Cardiac muscle cell (in vitro differentiated cells and primary cell): ENCODE data around the gene SLIT1. TPM values are rescaled to one million over a fixed set of nuclear protein-coding genes. Genes with fewer than 3 reads are reported as not detected.

ENCODE experiments used
- DNase-seq, 2 donors: peaks; one replicate each; pipeline versions ENCODE4 v3.0.0 to v3.0.0-alpha.2; 2010 to 2017; ENCODE audit warnings: low read depth in 1 of 2, low spot score in 1 of 2
- H3K27ac ChIP-seq: fragments of 200-600 bp; sonication (generic); 2 replicates; pipeline ENCODE4 v1.5.1; 2016
- H3K27me3 ChIP-seq: fragments of 200-600 bp; sonication (generic); 2 replicates; pipeline ENCODE4 v1.6.0; 2016; ENCODE audit warnings: control low read depth
- H3K36me3 ChIP-seq: fragments of 200-600 bp; sonication (generic); 2 replicates; pipeline ENCODE4 v1.5.1; 2016; ENCODE audit warnings: control low read depth
- H3K4me1 ChIP-seq: fragments of 200-600 bp; sonication (generic); 2 replicates; pipeline ENCODE4 v1.8.1; 2017; ENCODE audit warnings: low read depth, mild to moderate bottlenecking, mixed run types
- H3K4me3 ChIP-seq: fragments of 200-600 bp; sonication (generic); 2 replicates; pipeline ENCODE4 v1.5.1; 2016; ENCODE audit warnings: mild to moderate bottlenecking
- H3K9me3 ChIP-seq: fragments of 200-600 bp; sonication (generic); 2 replicates; pipeline ENCODE4 v1.5.1; 2017; ENCODE audit warnings: low read depth, mild to moderate bottlenecking, control low read depth
- polyA plus RNA-seq: library from polyadenylated mRNA; unstranded; fragments of >200 nt; fragmentation: Nextera tagmentation; extraction: Ambion mirVana; gene quantifications from 2 replicates; pipeline ENCODE4 v1.2.1, GENCODE V29; 2016
- total RNA-seq: library from RNA; depleted of rRNA; stranded (reverse); fragments of >200 nt; gene quantifications from 2 replicates; pipeline ENCODE4 v1.2.3, GENCODE V29; 2016
- TF ChIP-seq, protein P1 (sequence below): IDR thresholded peaks from 2 replicates; pipeline ENCODE4 v1.5.1; 2012; ENCODE audit warnings: low read depth, mild to moderate bottlenecking, low read length

The SLIT1 gene
- total and polyA plus RNA-seq, 2 experiments from 2014 or later: 3.3 to 11.0 TPM

DNA sequence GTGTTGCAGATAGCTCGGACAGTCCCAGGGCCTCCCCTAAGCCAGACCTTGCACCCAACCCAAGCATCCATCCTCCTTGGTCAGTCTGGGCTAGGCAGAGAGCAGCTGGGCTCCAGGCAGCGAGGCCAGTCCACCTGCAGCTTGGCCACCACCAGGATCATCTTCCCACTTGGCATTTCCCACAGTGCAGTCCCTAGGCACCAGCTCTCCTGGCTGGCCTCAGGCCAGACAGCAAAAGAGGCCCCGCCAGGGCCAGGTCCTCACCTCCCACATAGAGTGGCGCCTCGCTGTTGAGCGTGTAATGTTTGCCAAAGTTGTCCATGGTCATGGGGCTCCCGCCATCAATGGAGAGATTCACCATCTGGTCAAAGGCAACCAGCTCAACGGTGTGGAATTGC is 182.0 kb downstream of the SLIT1 start:
- DNase-seq: no peak
- H3K27ac ChIP-seq: no peak overlapping the region
- no peaks in the 10 kb centered on the region for H3K27me3 ChIP-seq
- TF ChIP-seq, protein P1, sequence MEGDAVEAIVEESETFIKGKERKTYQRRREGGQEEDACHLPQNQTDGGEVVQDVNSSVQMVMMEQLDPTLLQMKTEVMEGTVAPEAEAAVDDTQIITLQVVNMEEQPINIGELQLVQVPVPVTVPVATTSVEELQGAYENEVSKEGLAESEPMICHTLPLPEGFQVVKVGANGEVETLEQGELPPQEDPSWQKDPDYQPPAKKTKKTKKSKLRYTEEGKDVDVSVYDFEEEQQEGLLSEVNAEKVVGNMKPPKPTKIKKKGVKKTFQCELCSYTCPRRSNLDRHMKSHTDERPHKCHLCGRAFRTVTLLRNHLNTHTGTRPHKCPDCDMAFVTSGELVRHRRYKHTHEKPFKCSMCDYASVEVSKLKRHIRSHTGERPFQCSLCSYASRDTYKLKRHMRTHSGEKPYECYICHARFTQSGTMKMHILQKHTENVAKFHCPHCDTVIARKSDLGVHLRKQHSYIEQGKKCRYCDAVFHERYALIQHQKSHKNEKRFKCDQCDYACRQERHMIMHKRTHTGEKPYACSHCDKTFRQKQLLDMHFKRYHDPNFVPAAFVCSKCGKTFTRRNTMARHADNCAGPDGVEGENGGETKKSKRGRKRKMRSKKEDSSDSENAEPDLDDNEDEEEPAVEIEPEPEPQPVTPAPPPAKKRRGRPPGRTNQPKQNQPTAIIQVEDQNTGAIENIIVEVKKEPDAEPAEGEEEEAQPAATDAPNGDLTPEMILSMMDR: no peak
- no peaks in the 10 kb centered on the region for H3K36me3 ChIP-seq
- H3K4me1 ChIP-seq: no peaks in the 10 kb centered on the region
- no peaks in the 10 kb centered on the region for H3K9me3 ChIP-seq
- no peak overlapping the region for H3K4me3 ChIP-seq

- DNase-seq: no peak
- Histone ChIP-seq H3K9me3 (no peaks in the 10 kb centered on the region), H3K4me3 (no peak overlapping the region), H3K27ac (no peak overlapping the region), H3K27me3 (no peaks in the 10 kb centered on the region), H3K4me1 (no peaks in the 10 kb centered on the region), H3K36me3 (no peaks in the 10 kb centered on the region)
- TF ChIP-seq, protein P1: no peak
Observed at GRCh38 chr10:97003151-97003803, 182.5 kb downstream of the SLIT1 start.

DNA sequence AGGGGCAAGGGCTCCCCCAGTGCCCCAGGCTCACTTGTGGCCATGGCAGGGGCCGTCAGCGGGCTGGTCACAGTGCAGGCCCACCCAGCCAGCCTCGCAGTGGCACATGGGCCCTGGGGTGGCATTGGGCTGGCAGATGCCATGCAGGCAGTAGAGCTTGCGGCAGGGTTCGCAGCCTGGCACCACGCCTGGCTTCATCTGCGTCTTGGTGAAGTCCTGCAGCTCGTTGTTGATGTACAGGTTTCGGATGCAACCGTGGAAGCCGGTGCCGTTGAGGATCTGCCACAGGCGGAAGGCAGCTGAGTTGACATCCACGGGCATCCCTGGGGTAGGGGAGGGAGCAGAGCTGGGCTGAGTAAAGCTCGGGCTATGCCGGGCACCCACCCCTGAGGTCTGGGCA is 183.1 kb downstream of the SLIT1 start:
- DNase-seq: no peak
- no peaks in the 10 kb centered on the region for H3K27me3 ChIP-seq
- H3K27ac ChIP-seq: no peak overlapping the region
- no peaks in the 10 kb centered on the region for H3K9me3 ChIP-seq
- TF ChIP-seq, protein P1: no peak
- no peaks in the 10 kb centered on the region for H3K4me1 ChIP-seq
- no peaks in the 10 kb centered on the region for H3K36me3 ChIP-seq
- no peak overlapping the region for H3K4me3 ChIP-seq

DNA sequence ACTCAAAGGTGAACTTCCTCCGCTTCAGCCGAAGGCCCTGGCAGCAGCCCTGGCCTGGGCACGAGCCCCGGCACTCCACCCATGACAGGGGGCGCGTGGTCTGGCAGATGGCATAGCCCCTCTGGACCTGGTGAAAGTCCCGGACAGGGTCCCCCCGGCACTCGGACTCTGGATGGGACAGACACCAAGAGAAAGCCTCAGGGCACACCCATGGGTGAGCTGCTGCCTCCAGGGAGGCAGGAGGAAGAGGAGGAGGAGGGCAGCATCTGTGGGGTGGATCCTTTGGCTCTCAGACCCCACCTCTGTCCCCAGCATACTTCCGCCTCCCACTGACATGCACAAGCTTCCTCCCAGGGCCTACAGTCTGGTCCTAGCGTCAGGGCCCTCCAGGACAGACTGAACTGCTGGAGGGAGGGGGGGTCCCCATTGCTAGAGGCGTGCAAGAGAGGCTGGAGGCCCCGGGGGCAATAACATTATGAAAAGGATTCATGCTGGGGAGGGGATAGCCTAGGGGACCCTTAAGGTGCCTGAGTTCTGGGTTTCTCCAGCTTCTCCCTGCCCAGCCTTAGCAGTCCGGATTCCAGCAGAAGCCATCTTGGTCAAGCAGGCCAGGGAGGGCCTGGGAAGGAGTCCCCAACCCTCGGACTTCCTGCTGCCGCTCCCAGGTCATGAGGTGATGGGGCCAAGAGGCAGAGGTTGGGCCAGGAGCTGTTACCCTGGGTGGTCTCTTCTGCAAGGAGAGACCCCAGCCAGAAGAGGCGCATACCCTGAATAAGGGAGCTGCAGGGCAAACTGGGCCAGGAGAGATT is 184.4 kb downstream of the SLIT1 start:
- H3K27ac ChIP-seq: no peak overlapping the region
- DNase-seq: no peak
- TF ChIP-seq, protein P1: no peak
- peaks cover 4% of the 10 kb centered on the region for H3K4me1 ChIP-seq
- no peaks in the 10 kb centered on the region for H3K9me3 ChIP-seq
- no peaks in the 10 kb centered on the region for H3K27me3 ChIP-seq
- H3K4me3 ChIP-seq: no peak overlapping the region
- H3K36me3 ChIP-seq: no peaks in the 10 kb centered on the region

DNA sequence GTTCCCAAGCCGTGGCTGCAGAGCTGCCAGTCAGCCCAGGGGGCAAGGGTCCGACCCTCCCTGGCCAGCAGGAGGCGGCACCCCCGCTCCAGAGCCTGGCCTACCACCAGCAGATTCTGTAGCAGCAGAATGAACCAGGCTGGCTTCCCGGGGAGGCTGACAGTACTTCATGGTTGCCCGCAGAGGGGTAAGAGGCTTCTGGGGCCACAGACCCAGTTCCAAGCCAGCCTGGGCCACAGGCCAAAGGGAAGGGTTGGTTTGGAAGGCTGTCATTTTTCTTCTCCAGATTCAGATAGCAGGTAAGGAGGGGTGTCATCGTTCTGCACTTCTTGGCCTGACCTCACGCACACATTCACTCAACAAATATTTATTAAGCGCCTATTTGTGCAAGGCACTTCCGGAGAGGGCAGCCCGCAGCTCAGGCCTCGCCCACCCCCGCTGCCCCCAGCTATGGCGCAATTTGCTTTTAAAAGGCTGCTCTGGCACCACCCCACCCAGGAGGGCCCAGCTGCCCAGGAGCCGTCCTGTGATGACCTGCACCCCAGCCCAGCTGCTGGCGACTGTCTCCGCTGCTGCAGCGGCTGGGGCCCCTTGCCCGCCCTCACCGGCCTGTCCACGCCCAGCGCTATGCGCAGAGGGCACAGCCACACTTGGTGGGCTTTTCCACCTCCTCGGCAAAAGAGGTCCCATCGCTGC is 185.1 kb downstream of the SLIT1 start:
- Histone ChIP-seq H3K9me3 (no peaks in the 10 kb centered on the region), H3K36me3 (no peaks in the 10 kb centered on the region), H3K4me1 (peaks cover 11% of the 10 kb centered on the region), H3K27me3 (no peaks in the 10 kb centered on the region), H3K27ac (no peak overlapping the region), H3K4me3 (no peak overlapping the region)
- DNase-seq: no peak
- TF ChIP-seq, protein P1: no peak
